PC-9 (cell line): ENCODE measurements around the gene PA2G4.

Experiments
- EZH2 ChIP-seq: fragments of 200-600 bp; sonication (generic); IDR thresholded peaks from 2 replicates; pipeline ENCODE4 v1.8.0; 2017; ENCODE audit warnings: antibody characterized with exemption, low read depth
- TF ChIP-seq, protein P1 (sequence below): fragments of 200-600 bp; sonication (generic); conservative IDR thresholded peaks from 2 replicates; pipeline ENCODE4 v1.6.1; 2017; ENCODE audit warnings: mixed run types, antibody characterized with exemption, mild to moderate bottlenecking, moderate library complexity

DNA sequence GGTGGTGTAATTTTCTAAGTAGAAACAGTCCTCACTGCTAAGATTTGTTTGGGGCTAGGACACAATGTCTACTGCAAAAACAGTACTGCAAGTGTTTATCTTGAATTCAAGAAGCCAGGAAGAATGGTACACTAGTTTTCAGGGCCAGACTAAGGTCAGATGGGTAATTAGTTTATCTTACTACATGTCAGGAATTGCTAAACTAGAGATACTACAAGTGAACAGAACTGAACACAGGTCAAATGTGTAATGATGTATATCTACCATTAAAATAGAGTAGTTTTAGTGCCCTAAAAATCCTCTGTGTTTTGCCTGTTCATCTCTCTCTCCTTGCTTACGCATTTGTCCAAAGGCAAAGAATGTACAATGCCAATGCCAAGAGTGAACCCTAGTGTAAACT lies 9.7 kb downstream of the PA2G4 start:
- TF ChIP-seq, protein P1, sequence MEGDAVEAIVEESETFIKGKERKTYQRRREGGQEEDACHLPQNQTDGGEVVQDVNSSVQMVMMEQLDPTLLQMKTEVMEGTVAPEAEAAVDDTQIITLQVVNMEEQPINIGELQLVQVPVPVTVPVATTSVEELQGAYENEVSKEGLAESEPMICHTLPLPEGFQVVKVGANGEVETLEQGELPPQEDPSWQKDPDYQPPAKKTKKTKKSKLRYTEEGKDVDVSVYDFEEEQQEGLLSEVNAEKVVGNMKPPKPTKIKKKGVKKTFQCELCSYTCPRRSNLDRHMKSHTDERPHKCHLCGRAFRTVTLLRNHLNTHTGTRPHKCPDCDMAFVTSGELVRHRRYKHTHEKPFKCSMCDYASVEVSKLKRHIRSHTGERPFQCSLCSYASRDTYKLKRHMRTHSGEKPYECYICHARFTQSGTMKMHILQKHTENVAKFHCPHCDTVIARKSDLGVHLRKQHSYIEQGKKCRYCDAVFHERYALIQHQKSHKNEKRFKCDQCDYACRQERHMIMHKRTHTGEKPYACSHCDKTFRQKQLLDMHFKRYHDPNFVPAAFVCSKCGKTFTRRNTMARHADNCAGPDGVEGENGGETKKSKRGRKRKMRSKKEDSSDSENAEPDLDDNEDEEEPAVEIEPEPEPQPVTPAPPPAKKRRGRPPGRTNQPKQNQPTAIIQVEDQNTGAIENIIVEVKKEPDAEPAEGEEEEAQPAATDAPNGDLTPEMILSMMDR, result no peak
- no peak for TF ChIP-seq EZH2
